ENCODE measurements around the gene TUBA3C.

GRCh38 chr13:19158006-19158405 is 23.6 kb downstream of the TUBA3C start:
- TF ChIP-seq CTCF (IDR thresholded peaks at IDR 0.05): no peak
- no peak for TF ChIP-seq POLR2A (IDR thresholded peaks at IDR 0.05)
